ENCODE data around the gene GTPBP6. TPM values are rescaled to one million over a fixed set of nuclear protein-coding genes. Genes with fewer than 3 reads are reported as not detected.

Gene GTPBP6
- total and polyA plus RNA-seq, 2 donors (not counting 3 experiments of a cell fraction or from before 2014, with no cell fraction given): 39.1 to 63.5 TPM

DNA sequence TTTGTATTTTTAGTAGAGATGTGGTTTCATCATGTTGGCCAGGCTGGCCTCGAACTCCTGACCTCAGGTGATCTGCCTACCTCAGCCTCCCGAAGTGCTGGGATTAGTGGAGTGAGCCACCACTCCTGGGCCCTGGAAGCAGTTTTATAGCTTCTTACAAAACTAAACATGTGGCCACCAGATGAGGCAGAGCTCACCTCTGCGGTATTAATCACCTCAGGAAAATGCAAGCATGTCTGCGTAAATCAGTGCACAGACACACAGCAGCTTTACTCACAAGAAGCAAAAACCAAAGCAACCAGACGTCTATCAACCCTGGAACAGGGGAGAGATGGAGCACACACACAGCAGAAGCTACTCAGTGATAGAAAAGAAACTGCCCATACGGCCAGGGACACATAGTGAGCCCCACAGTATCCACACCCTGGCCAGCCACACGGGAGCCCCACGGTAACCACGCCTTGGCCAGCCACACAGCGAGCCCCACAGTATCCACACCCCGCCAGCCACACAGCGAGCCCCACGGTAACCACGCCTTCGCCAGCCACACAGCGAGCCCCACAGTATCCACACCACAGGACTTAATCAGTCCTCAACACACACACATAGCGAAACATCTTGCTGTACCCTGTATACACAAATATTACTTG, 37.9 kb upstream of the GTPBP6 start:
- TF ChIP-seq EZH2 (IDR thresholded peaks at IDR 0.05; ENCODE audit: borderline replicate concordance, low read depth, low read length, severe bottlenecking) (no peak), MYC (IDR thresholded peaks at IDR 0.05; ENCODE audit: low read depth, low read length) (no peak), POLR2A (IDR thresholded peaks at IDR 0.05; ENCODE audit: low read depth, low read length) (no peak), POLR2AphosphoS5 (IDR thresholded peaks at IDR 0.05; ENCODE audit: insufficient read depth, low read depth, low read length) (no peak), FOS (IDR thresholded peaks at IDR 0.05; ENCODE audit: borderline replicate concordance, insufficient read depth, low read length) (no peak), JUN (IDR thresholded peaks at IDR 0.05; ENCODE audit: borderline replicate concordance, insufficient read depth, insufficient read length, low read depth) (no peak), GATA2 (IDR thresholded peaks at IDR 0.05; ENCODE audit: insufficient read depth, insufficient read length, low read depth, low read length) (no peak)
- TF ChIP-seq, protein P1, sequence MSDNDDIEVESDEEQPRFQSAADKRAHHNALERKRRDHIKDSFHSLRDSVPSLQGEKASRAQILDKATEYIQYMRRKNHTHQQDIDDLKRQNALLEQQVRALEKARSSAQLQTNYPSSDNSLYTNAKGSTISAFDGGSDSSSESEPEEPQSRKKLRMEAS (IDR thresholded peaks at IDR 0.05; ENCODE audit: insufficient read depth, insufficient read length): no peak
- TF ChIP-seq, protein P2, sequence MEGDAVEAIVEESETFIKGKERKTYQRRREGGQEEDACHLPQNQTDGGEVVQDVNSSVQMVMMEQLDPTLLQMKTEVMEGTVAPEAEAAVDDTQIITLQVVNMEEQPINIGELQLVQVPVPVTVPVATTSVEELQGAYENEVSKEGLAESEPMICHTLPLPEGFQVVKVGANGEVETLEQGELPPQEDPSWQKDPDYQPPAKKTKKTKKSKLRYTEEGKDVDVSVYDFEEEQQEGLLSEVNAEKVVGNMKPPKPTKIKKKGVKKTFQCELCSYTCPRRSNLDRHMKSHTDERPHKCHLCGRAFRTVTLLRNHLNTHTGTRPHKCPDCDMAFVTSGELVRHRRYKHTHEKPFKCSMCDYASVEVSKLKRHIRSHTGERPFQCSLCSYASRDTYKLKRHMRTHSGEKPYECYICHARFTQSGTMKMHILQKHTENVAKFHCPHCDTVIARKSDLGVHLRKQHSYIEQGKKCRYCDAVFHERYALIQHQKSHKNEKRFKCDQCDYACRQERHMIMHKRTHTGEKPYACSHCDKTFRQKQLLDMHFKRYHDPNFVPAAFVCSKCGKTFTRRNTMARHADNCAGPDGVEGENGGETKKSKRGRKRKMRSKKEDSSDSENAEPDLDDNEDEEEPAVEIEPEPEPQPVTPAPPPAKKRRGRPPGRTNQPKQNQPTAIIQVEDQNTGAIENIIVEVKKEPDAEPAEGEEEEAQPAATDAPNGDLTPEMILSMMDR (IDR thresholded peaks at IDR 0.05; ENCODE audit: extremely low read depth in 1 of 2, insufficient read depth in 1 of 2, low read depth in 1 of 2, low read length in 2 of 2): no peak
- Histone ChIP-seq H3K4me3 (replicated peaks in 1 of 3; ENCODE audit: insufficient read depth in 1 of 3, low read depth in 1 of 3, low read length in 3 of 3) (no peak overlapping the region), H3K79me2 (ENCODE audit: control insufficient read depth, insufficient read depth, low read length) (no peaks in the 10 kb centered on the region), H3K4me1 (ENCODE audit: control insufficient read depth, extremely low read depth, insufficient read depth, low read length) (peaks cover 11% of the 10 kb centered on the region), H3K4me2 (ENCODE audit: insufficient read depth, low read length) (no peak overlapping the region), H3K9ac (replicated peaks; ENCODE audit: extremely low read depth, insufficient read depth, low read length) (no peak overlapping the region), H3K36me3 (ENCODE audit: control insufficient read depth in 2 of 2, extremely low read depth in 1 of 2, insufficient read depth in 2 of 2, low read length in 2 of 2) (peaks cover 0 to 3% of the 10 kb centered on the region in 2 experiments), H2AFZ (ENCODE audit: low read depth, low read length) (no peak overlapping the region), H3K9me1 (replicated peaks; ENCODE audit: control insufficient read depth, extremely low read depth, insufficient read depth, low read length) (no peaks in the 10 kb centered on the region), H3K9me3 (replicated peaks; ENCODE audit: control insufficient read depth, insufficient read depth, low read length) (no peaks in the 10 kb centered on the region), H3K27ac (ENCODE audit: insufficient read depth, low read depth, low read length) (no peak overlapping the region), H3K27me3 (ENCODE audit: control insufficient read depth in 2 of 2, insufficient read depth in 2 of 2, low read length in 2 of 2) (no peaks in the 10 kb centered on the region), H4K20me1 (replicated peaks; ENCODE audit: control insufficient read depth, extremely low read depth, insufficient read depth, low read length) (no peaks in the 10 kb centered on the region)
- ChIA-PET POLR2A (no interaction called here), CTCF (no interaction called here)
- DNase-seq (ENCODE audit: low read depth, low spot score): no peak
- no peak for FAIRE-seq
- dilution Hi-C loops (cut with MboI; ENCODE audit: extremely low pct_ligation_motif_present, low sequenced_read_pairs): no loop called here
- intact Hi-C loops (cut with micrococcal nuclease): loop anchor here (1.0 to 2.0 kb wide), 3 partner anchors 30 to 74 kb away; partner anchors contain the start of genes GTPBP6 and PPP2R3B
- no TSS peak for BruUV-seq (replicated peaks)
